Stimulated activated naive CD4-positive, alpha-beta T cell treated with Interleukin-2 at 50 U/mL for 16 hours (primary cell): Measurements from ENCODE around the gene SCYGR7.
"Not testable (repeated sequence)": the region's sequence is repeated elsewhere in the genome, so short reads cannot be mapped to it uniquely, and the experiment has no call there.

Experiments used
- DNase-seq: peaks from one replicate; lab custom pipeline; 2025; lab: John Stamatoyannopoulos, UW

The SCYGR7 gene

DNA sequence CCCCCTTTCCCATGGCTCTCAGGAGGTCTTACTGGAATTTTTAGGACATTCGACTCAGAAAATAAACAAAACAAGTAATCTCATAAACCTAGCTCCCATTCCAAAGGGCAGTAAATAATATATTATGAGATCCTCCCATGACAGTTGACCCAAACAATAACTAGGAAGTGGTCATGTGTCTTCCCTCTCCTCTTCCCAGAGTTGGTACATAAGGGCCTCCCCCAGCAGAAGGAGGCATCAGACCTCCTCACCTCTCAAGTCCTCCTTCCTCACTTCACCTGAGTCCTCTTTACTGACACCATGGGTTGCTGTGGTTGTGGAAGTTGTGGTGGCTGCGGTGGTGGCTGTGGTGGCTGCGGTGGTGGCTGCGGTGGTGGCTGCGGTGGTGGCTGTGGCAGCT, at the start of gene SCYGR7:
SCYGR7 (plus strand) TSS at position 301 of the 400 bp plus-strand sequence; CDS start at position 301, 0 bp downstream.
- no peak for DNase-seq

DNA sequence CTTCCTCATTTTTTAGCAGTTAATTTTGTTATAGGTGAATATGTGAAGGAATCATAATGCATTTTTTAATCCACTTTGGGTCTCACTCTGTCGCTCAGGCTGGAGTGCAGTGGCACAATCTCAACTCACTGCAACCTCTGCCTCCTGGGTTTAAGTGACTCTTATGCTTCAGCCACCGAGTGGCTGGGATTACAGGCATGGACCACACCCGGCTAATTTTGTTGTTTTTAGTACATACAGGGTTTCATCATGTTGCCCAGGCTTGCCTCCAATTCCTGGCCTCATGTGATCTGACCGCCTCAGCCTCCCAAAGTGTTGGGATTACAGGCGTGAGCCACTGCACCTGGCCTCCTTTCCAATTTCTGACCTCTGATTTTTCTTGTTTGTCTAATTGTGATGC, 43.9 kb upstream of the SCYGR7 start:
- no peak for DNase-seq

GRCh38 chr2:227687189-227687588, 40.9 kb upstream of the SCYGR7 start:
- DNase-seq, result no peak

- no peak for DNase-seq
These were observed 31.0 kb upstream of the SCYGR7 start for GRCh38 chr2:227696990-227697679.

DNA sequence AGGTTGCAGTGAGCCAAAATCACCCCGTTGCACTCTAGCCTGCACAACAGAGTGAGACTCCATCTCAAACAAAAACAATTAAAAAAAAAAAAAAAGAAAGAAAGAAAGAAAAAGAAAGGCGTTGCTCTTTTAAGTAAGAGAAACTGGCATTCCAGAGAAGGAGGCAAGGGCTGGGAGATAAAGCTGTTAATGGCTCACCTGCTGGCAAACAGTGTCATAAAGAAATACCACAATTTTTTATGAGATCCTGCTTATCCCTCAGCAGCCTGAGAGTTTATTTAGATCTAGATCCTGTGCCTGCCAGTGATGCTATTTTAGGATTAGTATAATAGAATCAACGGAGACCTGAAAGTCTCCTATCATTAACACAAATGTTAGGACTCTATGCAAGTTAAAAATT, 26.6 kb upstream of the SCYGR7 start:
- DNase-seq, result no peak

DNA sequence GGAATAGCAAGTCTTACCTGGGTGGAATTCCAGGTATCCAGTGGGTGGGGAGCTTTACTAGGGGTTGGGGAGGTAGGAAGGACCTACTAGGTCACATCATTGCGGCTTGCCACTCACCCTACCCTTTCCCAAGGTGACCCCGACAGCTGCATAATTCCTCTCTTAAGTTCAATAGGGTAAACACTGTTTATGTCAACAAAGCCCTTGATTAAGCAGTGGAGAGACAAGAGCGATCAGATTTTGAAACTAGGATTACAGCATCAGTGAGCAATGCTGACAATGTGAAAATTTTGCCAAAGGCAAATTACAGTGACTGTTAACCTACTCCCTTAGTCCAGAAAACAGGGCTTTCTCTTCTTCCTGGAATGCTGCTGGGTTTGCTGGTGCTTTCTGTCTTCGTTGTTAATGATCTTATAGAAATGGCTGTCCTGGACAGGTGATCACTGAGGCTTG, 24.8 kb upstream of the SCYGR7 start:
- DNase-seq, result no peak

GRCh38 chr2:227703961-227704360, 24.2 kb upstream of the SCYGR7 start:
- no peak for DNase-seq

GRCh38 chr2:227706859-227707258, 21.3 kb upstream of the SCYGR7 start:
- no peak for DNase-seq

GRCh38 chr2:227707390-227707789, 20.7 kb upstream of the SCYGR7 start:
- no peak for DNase-seq

- no peak for DNase-seq
These were observed 17.1 kb upstream of the SCYGR7 start for GRCh38 chr2:227710986-227711385.

DNA sequence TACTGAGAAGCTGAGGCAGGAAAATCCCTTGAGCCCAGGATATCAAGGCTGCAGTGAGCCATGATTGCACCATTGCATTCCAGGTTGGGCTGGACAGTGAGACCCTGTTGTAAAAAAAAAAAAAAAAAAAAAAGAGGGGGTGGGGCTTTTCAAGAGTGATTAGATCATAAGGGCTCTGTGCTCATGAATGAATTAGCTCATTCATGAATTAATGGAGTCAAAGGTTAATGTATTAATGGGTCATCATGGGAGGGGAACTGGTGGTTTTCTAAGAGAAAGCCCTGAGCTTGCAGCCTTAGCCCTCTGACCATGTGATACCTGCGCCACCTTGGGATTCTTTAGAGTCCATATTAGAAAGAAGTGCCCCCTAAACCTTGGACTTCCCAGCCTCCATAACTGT, 14.8 kb upstream of the SCYGR7 start:
- no peak for DNase-seq

- DNase-seq, result no peak
These were observed 11.6 kb upstream of the SCYGR7 start for GRCh38 chr2:227716501-227716900.

DNA sequence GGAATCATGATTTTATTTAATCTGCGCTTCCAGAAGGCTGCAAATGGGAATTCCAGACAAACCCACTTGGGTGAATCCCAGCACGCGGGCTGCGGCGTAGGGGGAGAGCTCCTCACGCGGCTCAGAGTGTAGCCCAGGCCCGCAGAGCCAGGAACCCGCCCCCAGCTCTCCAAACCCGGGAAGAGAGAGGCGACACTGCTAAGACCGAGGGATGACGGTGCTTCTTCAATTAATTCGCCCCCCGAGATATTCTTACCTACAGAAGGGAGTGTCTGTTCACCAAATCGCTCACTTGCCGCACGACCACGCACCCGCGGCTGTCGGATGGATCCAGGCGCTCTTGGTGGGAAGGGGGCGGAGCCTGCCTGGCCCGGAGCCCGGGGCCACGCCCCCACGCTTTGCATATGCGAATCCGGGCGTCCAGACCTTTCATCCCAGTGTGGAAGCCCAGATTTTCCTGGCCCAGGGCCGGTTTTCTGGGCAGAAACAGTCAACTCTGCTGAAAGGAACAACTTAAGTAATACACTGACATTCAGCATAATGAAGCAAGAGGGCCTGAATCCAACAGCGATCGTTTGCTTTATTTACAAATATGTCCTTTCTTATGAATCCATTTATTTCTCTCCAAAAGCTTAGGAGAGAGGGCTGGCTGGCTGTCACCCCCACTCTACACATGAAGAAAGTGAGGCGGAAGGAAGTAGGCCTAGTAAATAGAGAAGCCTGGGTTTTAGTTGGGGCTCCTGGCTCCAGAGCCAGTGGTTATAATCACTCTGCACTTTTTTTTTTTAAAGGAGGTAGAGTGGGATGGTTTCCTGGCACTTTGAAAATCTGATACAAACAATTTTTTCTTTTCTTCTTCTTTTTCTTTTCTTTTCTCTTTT, 10.2 kb upstream of the SCYGR7 start, which contains the start of gene SLC19A3:
SLC19A3 (minus strand) TSS at position 342 of the 881 bp plus-strand sequence. CDS start 15,710 bp downstream, outside the sequence.
- no peak for DNase-seq

GRCh38 chr2:227719641-227720040, 8.5 kb upstream of the SCYGR7 start:
- DNase-seq, result no peak

- DNase-seq, result no peak
These were observed 7.5 kb upstream of the SCYGR7 start for GRCh38 chr2:227720680-227721079.

DNA sequence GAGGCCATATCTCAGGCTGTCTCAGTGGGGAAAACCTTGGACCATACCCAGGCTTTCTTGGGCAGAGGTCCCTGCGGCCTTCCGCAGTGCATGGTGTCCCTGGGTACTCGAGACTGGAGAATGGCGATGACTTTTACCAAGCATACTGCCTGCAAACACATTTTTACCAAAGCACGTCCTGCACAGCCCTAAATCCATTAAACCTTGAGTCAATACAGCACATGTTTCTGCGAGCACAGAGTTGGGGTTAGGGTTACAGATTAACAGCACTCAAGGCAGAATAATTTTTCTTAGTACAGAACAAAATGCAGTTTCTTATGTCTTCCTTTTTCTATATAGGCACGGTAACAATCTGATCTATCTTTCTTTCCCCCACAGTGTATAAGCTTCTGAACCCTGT, 5.3 kb upstream of the SCYGR7 start:
- DNase-seq, result not testable (repeated sequence)

DNA sequence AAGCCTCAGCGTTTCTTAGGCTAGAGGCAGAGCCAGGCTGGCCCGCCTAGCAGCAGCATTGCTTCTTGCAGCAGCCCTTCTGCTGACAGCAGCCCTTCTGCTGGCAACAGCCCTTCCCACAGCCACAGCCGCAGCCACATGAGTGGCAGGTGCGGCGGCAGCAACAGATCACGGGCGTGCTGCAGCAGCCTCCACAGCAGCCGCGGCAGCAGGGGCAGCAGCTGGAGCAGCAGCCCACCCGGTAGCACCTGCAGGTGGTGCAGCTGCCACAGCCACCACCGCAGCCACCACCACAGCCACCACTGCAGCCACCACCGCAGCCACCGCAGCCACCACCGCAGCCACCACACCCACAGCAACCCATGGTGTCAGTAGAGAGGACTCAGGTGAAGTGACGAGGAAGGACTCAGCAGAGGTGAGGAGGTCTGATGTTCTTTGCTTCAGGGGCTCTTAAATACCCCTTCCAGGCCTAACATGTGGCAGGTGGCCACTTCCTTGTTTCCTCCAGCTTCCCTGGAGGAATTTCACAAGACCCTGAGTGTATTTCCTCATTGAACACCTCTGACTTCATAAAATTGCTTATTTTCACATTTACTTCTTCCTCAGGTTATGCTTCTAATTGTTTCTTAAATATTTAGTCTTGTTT, 3.6 kb upstream of the SCYGR7 start, which contains the start of gene SCYGR6:
SCYGR6 (minus strand) TSS at position 364 of the 646 bp plus-strand sequence; CDS start at position 364, 0 bp downstream.
- DNase-seq, result no peak

- DNase-seq, result no peak
These were observed 11.2 kb downstream of the SCYGR7 start for GRCh38 chr2:227739351-227739750.

DNA sequence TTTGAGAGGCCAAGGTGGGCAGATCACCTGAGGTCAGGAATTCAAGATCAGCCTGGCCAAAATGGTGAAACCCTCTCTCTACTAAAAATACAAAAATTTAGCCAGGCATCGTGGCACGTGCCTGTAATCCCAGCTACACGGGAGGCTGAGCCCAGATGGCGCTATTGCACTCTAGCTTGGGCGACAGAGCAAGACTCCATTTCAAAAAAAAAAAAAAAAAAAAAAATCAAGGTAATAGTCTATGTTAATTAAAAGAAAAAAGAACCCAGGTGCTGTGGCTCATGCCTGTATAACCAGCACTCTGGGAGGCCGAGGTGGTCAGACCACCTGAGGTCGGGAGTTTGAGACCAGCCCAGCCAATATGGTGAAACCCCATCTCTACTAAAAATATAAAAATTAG, 12.6 kb downstream of the SCYGR7 start:
- DNase-seq, result not testable (repeated sequence)

DNA sequence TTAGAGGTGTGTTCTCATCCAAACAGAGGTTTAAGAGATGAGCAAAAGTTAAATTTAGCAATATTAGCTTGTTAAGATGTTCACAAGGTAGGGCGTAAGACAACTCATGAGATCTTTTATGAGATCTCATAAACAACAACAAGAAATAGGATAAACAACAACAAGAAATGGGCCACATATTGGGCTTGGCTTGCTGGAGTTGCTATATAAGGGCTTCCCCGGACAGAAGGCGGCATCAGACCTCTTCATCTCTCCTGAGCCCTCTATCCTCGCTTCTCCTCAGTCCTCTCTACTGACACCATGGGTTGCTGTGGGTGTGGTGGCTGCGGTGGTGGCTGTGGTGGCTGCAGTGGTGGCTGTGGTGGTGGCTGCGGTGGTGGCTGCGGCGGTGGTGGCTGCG, 17.5 kb downstream of the SCYGR7 start, which contains the start of gene SCYGR8:
SCYGR8 (plus strand) TSS at position 301 of the 400 bp plus-strand sequence; CDS start at position 301, 0 bp downstream.
- DNase-seq, result no peak

DNA sequence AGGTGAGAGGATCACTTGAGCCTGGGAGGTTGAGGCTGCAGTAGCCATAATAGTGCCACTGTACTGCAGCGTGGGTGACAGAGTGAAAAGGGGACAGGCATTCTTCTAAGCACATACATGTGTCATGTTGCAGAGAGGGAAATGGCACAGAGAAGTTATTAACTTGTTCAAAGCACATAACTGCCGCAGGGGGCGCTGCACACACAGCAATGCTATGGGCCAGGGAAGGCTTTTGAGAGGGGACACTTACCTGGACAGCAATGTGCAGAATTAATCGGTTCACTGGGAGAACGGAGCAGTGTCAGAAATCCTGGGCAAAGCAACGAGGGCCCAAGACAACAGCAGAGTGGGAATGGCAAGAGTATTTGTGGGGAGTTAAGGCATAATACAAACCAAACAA, 19.9 kb downstream of the SCYGR7 start:
- DNase-seq, result no peak

DNA sequence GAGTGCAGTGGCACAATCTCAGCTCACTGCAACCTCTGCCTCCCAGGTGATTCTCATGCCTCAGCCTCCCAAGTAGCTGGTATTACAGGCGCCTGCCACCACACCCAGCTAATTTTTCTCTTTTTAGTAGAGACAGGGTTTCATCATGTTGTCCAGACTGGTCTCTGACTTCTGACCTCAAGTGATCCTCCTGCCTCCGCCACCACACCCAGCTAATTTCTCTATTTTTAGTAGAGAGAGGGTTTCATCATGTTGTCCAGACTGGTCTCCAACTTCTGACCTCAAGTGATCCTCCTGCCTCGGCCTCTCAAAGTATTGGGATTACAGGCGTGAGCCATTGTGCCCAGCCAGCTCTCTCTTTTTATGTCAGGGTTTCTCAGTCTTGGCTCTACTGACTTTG, 28.1 kb downstream of the SCYGR7 start:
- DNase-seq, result not testable (repeated sequence)
